HepG2 (cell line): ENCODE measurements around the gene ANK3. TPM values are rescaled to one million over a fixed set of nuclear protein-coding genes. Genes with fewer than 3 reads are reported as not detected.

Experiments used
- ATAC-seq: fragments of 200-7000 bp; cut with Tn5 transposase; 3 replicates; pipeline ENCODE4 v1.9.1; 2020; ENCODE audit warnings: mild to moderate bottlenecking, moderate library complexity
- BruUV-seq: library from RNA; stranded (reverse); fragments of 400-500 nt; replicated peaks from 2 replicates; lab custom pipeline; 2021; lab: Mats Ljungman, UMichigan
- CTCF ChIA-PET: fragments of 300-600 bp; formaldehyde crosslinking; extraction: SDS; loops from one replicate; lab custom pipeline; 2021; ENCODE audit warnings: low total read pairs, inconsistent platforms, low intra/inter-chr PET ratio; lab: Yijun Ruan, JAX
- POLR2A ChIA-PET: fragments of 350-600 bp; sonication (Branson Sonifier 250); formaldehyde crosslinking; loops from one replicate; lab custom pipeline; 2020; ENCODE audit warnings: antibody characterized with exemption, inconsistent platforms; lab: Yijun Ruan, JAX
- DNase-seq: peaks from one replicate; pipeline ENCODE4 v3.0.0-alpha.2; 2015; ENCODE audit warnings: low spot score
- FAIRE-seq: peaks from 3 replicates; lab custom pipeline; 2011; peaks lifted over from hg19 to GRCh38; lab: Jason Lieb, UNC
- H2AFZ ChIP-seq: one replicate; pipeline ENCODE4 v1.6.1; 2011; ENCODE audit warnings: low read length, inconsistent platforms
- H3K27ac ChIP-seq: fragments of 300-600 bp; 3 replicates; pipeline ENCODE4 v1.8.0; 2011; ENCODE audit warnings: mixed run types, mild to moderate bottlenecking, mixed read lengths, low read length, inconsistent platforms; ENCODE audit not compliant: insufficient read depth; ENCODE audit errors: extremely low read length
- H3K27me3 ChIP-seq, 2 experiments: fragments of 200-600 bp in 1 of 2; 2 replicates in 1 of 2; 3 replicates in 1 of 2; pipeline versions ENCODE4 v1.6.0 to v1.8.0; 2011; ENCODE audit warnings: low read length in 2 of 2, mild to moderate bottlenecking in 2 of 2, moderate library complexity in 2 of 2, inconsistent platforms in 1 of 2; ENCODE audit not compliant: insufficient read depth in 2 of 2, control insufficient read depth in 1 of 2
- H3K36me3 ChIP-seq, 2 experiments: fragments of 200-600 bp in 1 of 2; replicated peaks in 1 of 2; 2 replicates in 1 of 2; 3 replicates in 1 of 2; pipeline versions ENCODE4 v1.5.1 to v1.8.0; 2011; ENCODE audit warnings: low read length in 2 of 2, inconsistent platforms in 1 of 2; ENCODE audit not compliant: insufficient read depth in 2 of 2, control insufficient read depth in 1 of 2
- H3K4me1 ChIP-seq: 2 replicates; pipeline ENCODE4 v1.5.1; 2012; ENCODE audit warnings: low read length, inconsistent platforms; ENCODE audit not compliant: insufficient read depth
- H3K4me2 ChIP-seq: 2 replicates; pipeline ENCODE4 v1.6.0; 2011; ENCODE audit warnings: low read depth, low read length, inconsistent platforms
- H3K4me3 ChIP-seq, 3 experiments: fragments of 200-600 bp in 1 of 3; sonication (generic), shearing (Covaris generic) in 1 of 3; replicated peaks in 1 of 3; 2 replicates each; pipeline ENCODE4 v1.5.1; 2011 to 2016; ENCODE audit warnings: low read length in 3 of 3, inconsistent platforms in 2 of 3, low read depth in 2 of 3, mild to moderate bottlenecking in 2 of 3, control low read depth in 1 of 3, mixed read lengths in 1 of 3; ENCODE audit not compliant: insufficient read depth in 1 of 3
- H3K79me2 ChIP-seq: one replicate; pipeline ENCODE4 v1.6.1; 2011; ENCODE audit warnings: low read length, inconsistent platforms; ENCODE audit not compliant: insufficient read depth
- H3K9ac ChIP-seq: 2 replicates; pipeline ENCODE4 v1.6.0; 2011; ENCODE audit warnings: mild to moderate bottlenecking, low read depth, low read length, inconsistent platforms; ENCODE audit not compliant: insufficient read depth
- H3K9me3 ChIP-seq: 2 replicates; pipeline ENCODE4 v1.5.1; 2012; ENCODE audit warnings: mild to moderate bottlenecking, low read length
- H4K20me1 ChIP-seq: 2 replicates; pipeline ENCODE4 v1.6.0; 2011; ENCODE audit warnings: inconsistent platforms, mild to moderate bottlenecking, low read length, moderate library complexity; ENCODE audit not compliant: insufficient read depth
- CBFB ChIP-seq: sonication (generic); formaldehyde crosslinking; IDR thresholded peaks from 2 replicates; pipeline ENCODE4 v1.4.0; 2020; ENCODE audit warnings: missing genetic modification reagents
- DPF2 ChIP-seq: sonication (generic); formaldehyde crosslinking; IDR thresholded peaks from 2 replicates; pipeline ENCODE4 v1.4.0; 2020; ENCODE audit warnings: mild to moderate bottlenecking, low read depth, missing genetic modification reagents, borderline replicate concordance
- FOXP1 ChIP-seq, 2 experiments: fragments of 450-650 bp in 1 of 2; IDR thresholded peaks; 2 replicates each; pipeline ENCODE4 v1.6.1; 2017 to 2018; ENCODE audit warnings: antibody characterized with exemption in 1 of 2
- HNRNPUL1 ChIP-seq: fragments of 200-400 bp; formaldehyde crosslinking; IDR thresholded peaks from 2 replicates; pipeline ENCODE4 v1.6.1; 2017; ENCODE audit warnings: low read depth, mild to moderate bottlenecking, low read length, moderate library complexity
- KAT2B ChIP-seq: fragments of 150-350 bp; IDR thresholded peaks from 2 replicates; pipeline ENCODE4 v1.6.1; 2014; ENCODE audit warnings: low read depth, low read length, borderline replicate concordance
- MAFK ChIP-seq, 2 experiments: IDR thresholded peaks in 1 of 2; conservative IDR thresholded peaks in 1 of 2; 2 replicates each; pipeline ENCODE4 v1.6.1; 2011; ENCODE audit warnings: improper control_type of control experiment in 2 of 2, low read length in 2 of 2
- RXRA ChIP-seq: sonication (generic); formaldehyde crosslinking; IDR thresholded peaks from 2 replicates; pipeline ENCODE4 v1.5.1; 2020; ENCODE audit warnings: missing genetic modification reagents
- TARDBP ChIP-seq: sonication (generic); formaldehyde crosslinking; IDR thresholded peaks from 2 replicates; pipeline ENCODE4 v1.8.0; 2022; ENCODE audit warnings: mild to moderate bottlenecking, missing genetic modification reagents
- TEAD2 ChIP-seq: sonication (generic); formaldehyde crosslinking; IDR thresholded peaks from 2 replicates; pipeline ENCODE4 v1.9.0; 2021; ENCODE audit warnings: missing genetic modification reagents
- ZFP36L1 ChIP-seq: sonication (generic); formaldehyde crosslinking; IDR thresholded peaks from 2 replicates; pipeline ENCODE4 v1.8.0; 2022; ENCODE audit warnings: mild to moderate bottlenecking, missing genetic modification reagents, moderate library complexity
- ZNF3 ChIP-seq: IDR thresholded peaks from 2 replicates; pipeline ENCODE4 v1.7.0; 2017; ENCODE audit warnings: inconsistent platforms
- ZNF549 ChIP-seq: sonication (generic); formaldehyde crosslinking; IDR thresholded peaks from 2 replicates; pipeline ENCODE4 v1.5.0; 2020; ENCODE audit warnings: missing genetic modification reagents
- ZNF709 ChIP-seq: sonication (generic); formaldehyde crosslinking; IDR thresholded peaks from 2 replicates; pipeline ENCODE4 v1.5.0; 2020; ENCODE audit warnings: mild to moderate bottlenecking, missing genetic modification reagents
- ZNF766 ChIP-seq: sonication (generic); formaldehyde crosslinking; IDR thresholded peaks from 2 replicates; pipeline ENCODE4 v1.5.0; 2020; ENCODE audit warnings: missing genetic modification reagents, borderline replicate concordance
- whole genome bisulfite sequencing: methylation state at CpG from one replicate; pipeline ENCODE4 v1.1.6; 2017; ENCODE audit warnings: low lambda C conversion rate; 5-methylcytosine and 5-hydroxymethylcytosine counted together
- in situ Hi-C: cut with HindIII; loops from 2 replicates; pipeline ENCODE4 v1.10.0; 2017; ENCODE audit warnings: low pct_unique_long_range_greater_than_20kb; ENCODE audit not compliant: extremely low pct_ligation_motif_present
- intact Hi-C: fragments of 100-400 bp; cut with micrococcal nuclease; formaldehyde crosslinking; loops from one replicate; pipeline ENCODE4 v1.10.0; 2022; ENCODE audit not compliant: unreplicated experiment
- polyA plus RNA-seq, 8 experiments: library from polyadenylated mRNA; depleted of rRNA in 3 of 8; stranded (reverse) in 7 of 8; unstranded in 1 of 8; fragments of >200 nt; fragmentation: Illumina TruSeq in 4 of 8; extraction: Trizol in 4 of 8; gene quantifications; 2 replicates each; pipeline versions ENCODE4 v1.2.1 to v1.2.3, GENCODE V29; 2011 to 2016; ENCODE audit warnings: low read depth in 4 of 8, missing spikeins in 1 of 8, mixed read lengths in 1 of 8; ENCODE audit not compliant: insufficient read depth in 1 of 8
- total RNA-seq, 5 experiments: library from RNA; depleted of rRNA; stranded (reverse); fragments of >200 nt; fragmentation: Illumina TruSeq; extraction: Trizol; gene quantifications; 2 replicates each; pipeline ENCODE4 v1.2.3, GENCODE V29; 2016; ENCODE audit warnings: low read depth in 1 of 5
- TF ChIP-seq, protein P1 (sequence below), 2 experiments: fragments of 450-650 bp in 1 of 2; sonication (generic) in 1 of 2; formaldehyde crosslinking; IDR thresholded peaks; 2 replicates each; pipeline versions ENCODE4 v1.5.0 to v1.8.0; 2020 to 2022; ENCODE audit warnings: mild to moderate bottlenecking in 1 of 2, missing genetic modification reagents in 1 of 2
- TF ChIP-seq, protein P2 (sequence below): sonication (generic); formaldehyde crosslinking; IDR thresholded peaks from 2 replicates; pipeline ENCODE4 v1.5.0; 2020; ENCODE audit warnings: missing genetic modification reagents
- TF ChIP-seq, protein P3 (sequence below): sonication (generic); formaldehyde crosslinking; IDR thresholded peaks from 2 replicates; pipeline ENCODE4 v1.5.0; 2020; ENCODE audit warnings: missing genetic modification reagents, mild to moderate bottlenecking, borderline replicate concordance

ANK3 gene
- total and polyA plus RNA-seq, 2 of the 13 experiments (the other 11 are each of a cell fraction or from before 2014, with no cell fraction given), result not detected

DNA sequence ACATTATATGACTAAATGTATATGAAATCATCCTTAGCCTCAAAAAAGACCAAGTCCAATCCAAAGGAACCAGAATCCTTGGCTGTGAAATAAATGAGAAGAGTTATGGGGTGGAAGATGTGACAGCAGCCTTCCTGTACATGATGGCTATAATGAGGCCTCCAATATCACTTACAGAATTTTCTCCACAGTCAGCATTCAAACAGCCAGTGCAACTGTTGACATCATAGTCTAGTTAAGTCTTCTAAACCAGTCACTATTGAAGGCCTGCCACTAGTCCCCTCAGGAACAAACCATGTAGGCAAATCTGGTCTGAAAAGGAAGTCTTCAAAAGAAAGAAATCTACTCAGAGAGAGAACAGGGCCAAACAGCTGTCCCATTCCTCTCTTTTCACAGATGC lies 263.8 kb downstream of the ANK3 start:
- H3K27me3 ChIP-seq, result no peaks in the 10 kb centered on the region
- H3K9ac ChIP-seq, result no peak overlapping the region
- no peak overlapping the region for H3K4me3 ChIP-seq
- DNase-seq (no peak), ATAC-seq (no peak), FAIRE-seq (no peak)
- ChIA-PET CTCF (no interaction called here), POLR2A (no interaction called here)
- no peak overlapping the region for H3K27ac ChIP-seq
- no peaks in the 10 kb centered on the region for H3K36me3 ChIP-seq
- H3K4me2 ChIP-seq, result no peak overlapping the region
- H3K4me1 ChIP-seq, result no peaks in the 10 kb centered on the region
- H3K9me3 ChIP-seq, result no peaks in the 10 kb centered on the region
- BruUV-seq, result no TSS peak
- TF ChIP-seq MAFK (conservative IDR thresholded peaks at IDR 0.05 in 1 of 2, IDR thresholded peaks at IDR 0.05 in 1 of 2; ENCODE audit: low read length in 2 of 2), result 0 out of 4 replicates have a peak, but pooled peaks of 1 of the 2 experiments have one; percentile 15
- TF ChIP-seq, protein P1, sequence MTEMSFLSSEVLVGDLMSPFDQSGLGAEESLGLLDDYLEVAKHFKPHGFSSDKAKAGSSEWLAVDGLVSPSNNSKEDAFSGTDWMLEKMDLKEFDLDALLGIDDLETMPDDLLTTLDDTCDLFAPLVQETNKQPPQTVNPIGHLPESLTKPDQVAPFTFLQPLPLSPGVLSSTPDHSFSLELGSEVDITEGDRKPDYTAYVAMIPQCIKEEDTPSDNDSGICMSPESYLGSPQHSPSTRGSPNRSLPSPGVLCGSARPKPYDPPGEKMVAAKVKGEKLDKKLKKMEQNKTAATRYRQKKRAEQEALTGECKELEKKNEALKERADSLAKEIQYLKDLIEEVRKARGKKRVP (CRISPR knock-in tag; IDR thresholded peaks at IDR 0.05), result no peak
- TF ChIP-seq, all 625 proteins: peak for 1
- intact Hi-C loops, result no loop called here
- Histone ChIP-seq H2AFZ (no peak overlapping the region), H3K79me2 (no peaks in the 10 kb centered on the region), H4K20me1 (no peaks in the 10 kb centered on the region)
- in situ Hi-C loops, result no loop called here

DNA sequence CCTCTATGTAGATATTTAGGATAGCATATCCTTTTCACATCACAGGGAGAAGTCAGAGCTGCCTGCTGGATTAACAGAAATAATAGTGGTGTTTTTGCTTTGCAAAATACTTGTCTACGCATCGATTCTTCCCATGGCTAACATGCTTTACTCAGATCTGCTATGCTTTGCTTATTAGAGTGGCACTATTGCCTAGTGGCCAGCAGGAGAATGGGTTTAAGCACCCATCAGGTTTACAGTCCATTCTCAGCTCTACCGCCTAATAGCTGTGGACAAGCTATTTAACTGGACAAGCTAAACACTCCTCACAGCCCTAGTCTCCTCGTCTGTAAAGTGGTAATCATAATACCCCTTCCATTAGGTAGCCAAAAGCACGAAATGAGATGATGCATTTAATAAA lies 265.1 kb downstream of the ANK3 start:
- CTCF ChIA-PET, result no interaction called here
- Histone ChIP-seq H3K4me3 (no peak overlapping the region), H3K27me3 (no peaks in the 10 kb centered on the region), H4K20me1 (no peaks in the 10 kb centered on the region), H3K9me3 (no peaks in the 10 kb centered on the region), H3K79me2 (no peaks in the 10 kb centered on the region), H2AFZ (no peak overlapping the region), H3K4me2 (no peak overlapping the region), H3K36me3 (no peaks in the 10 kb centered on the region), H3K4me1 (no peaks in the 10 kb centered on the region), H3K27ac (no peak overlapping the region), H3K9ac (no peak overlapping the region)
- DNase-seq (no peak), FAIRE-seq (no peak), ATAC-seq (no peak; the same call in 2 of the 3 replicates)
- 26% methylated on average over 5 of the region's 5 CpGs for WGBS
- intact Hi-C loops, result no loop called here
- no TSS peak for BruUV-seq
- POLR2A ChIA-PET, result no interaction called here
- in situ Hi-C loops, result no loop called here
- TF ChIP-seq ZNF549 (CRISPR knock-in tag), result no peak
- TF ChIP-seq ZNF766 (CRISPR knock-in tag), result no peak
- TF ChIP-seq DPF2, result no peak
- no peak for TF ChIP-seq ZFP36L1 (CRISPR knock-in tag)
- no peak for TF ChIP-seq ZNF709 (CRISPR knock-in tag)
- TF ChIP-seq CBFB (CRISPR knock-in tag), result no peak
- TF ChIP-seq HNRNPUL1, result no peak
- TF ChIP-seq KAT2B, result no peak
- no peak for TF ChIP-seq TARDBP
- TF ChIP-seq RXRA (CRISPR knock-in tag), result no peak
- no peak for TF ChIP-seq ZNF3 (CRISPR knock-in tag)
- TF ChIP-seq, protein P2, sequence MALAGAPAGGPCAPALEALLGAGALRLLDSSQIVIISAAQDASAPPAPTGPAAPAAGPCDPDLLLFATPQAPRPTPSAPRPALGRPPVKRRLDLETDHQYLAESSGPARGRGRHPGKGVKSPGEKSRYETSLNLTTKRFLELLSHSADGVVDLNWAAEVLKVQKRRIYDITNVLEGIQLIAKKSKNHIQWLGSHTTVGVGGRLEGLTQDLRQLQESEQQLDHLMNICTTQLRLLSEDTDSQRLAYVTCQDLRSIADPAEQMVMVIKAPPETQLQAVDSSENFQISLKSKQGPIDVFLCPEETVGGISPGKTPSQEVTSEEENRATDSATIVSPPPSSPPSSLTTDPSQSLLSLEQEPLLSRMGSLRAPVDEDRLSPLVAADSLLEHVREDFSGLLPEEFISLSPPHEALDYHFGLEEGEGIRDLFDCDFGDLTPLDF, result no peak
- TF ChIP-seq FOXP1 (IDR thresholded peaks at IDR 0.05), result no peak
- no peak for TF ChIP-seq FOXP1 (CRISPR knock-in tag; IDR thresholded peaks at IDR 0.05)
- TF ChIP-seq, protein P3, sequence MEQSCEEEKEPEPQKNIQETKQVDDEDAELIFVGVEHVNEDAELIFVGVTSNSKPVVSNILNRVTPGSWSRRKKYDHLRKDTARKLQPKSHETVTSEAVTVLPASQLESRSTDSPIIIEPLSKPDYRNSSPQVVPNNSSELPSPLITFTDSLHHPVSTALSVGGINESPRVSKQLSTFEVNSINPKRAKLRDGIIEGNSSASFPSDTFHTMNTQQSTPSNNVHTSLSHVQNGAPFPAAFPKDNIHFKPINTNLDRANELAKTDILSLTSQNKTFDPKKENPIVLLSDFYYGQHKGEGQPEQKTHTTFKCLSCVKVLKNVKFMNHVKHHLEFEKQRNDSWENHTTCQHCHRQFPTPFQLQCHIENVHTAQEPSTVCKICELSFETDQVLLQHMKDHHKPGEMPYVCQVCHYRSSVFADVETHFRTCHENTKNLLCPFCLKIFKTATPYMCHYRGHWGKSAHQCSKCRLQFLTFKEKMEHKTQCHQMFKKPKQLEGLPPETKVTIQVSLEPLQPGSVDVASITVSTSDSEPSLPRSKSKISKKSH, result no peak
- TF ChIP-seq TEAD2, result no peak
